Measurements from ENCODE around the gene SCD5. TPM values are rescaled to one million over a fixed set of nuclear protein-coding genes. Genes with fewer than 3 reads are reported as not detected.

Gene SCD5
- total RNA-seq, 1 experiment from 2014 or later: 14.9 TPM

DNA sequence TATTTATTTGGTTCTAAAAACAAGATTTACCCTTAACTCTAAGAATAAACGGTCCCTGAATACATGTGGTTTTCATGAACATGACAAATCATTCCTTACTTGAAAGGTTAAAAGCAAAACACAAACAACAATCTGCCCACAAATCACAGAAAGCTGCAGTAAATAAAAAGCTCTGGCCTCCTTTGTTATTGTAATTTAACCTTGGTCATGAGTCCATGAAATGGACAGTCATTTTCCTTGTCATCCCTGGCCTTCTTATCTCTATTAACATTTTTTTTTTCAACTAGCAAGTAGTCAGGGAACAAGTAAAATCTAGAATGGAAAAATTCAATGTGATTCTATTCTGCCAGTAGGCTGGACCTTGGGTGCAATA lies 92.7 kb downstream of the SCD5 start:
- Histone ChIP-seq H3K27me3 (ENCODE audit: low read length) (no peaks in the 10 kb centered on the region), H3K9me2 (replicated peaks; ENCODE audit: insufficient read depth, low read length) (no peaks in the 10 kb centered on the region), H3K79me2 (ENCODE audit: low read length) (no peaks in the 10 kb centered on the region), H3K4me2 (ENCODE audit: low read depth, low read length, poor library complexity, severe bottlenecking) (no peak overlapping the region), H2AFZ (ENCODE audit: low read length) (no peak overlapping the region), H3K9me3 (ENCODE audit: low read length) (no peaks in the 10 kb centered on the region), H3K36me3 (ENCODE audit: insufficient read depth, low read length) (no peaks in the 10 kb centered on the region), H3K4me3 (ENCODE audit: low read length) (no peak overlapping the region), H3K4me1 (ENCODE audit: low read length) (peaks cover 14% of the 10 kb centered on the region), H3K27ac (ENCODE audit: low read length) (no peak overlapping the region), H4K20me1 (ENCODE audit: insufficient read depth, low read depth, low read length) (peaks cover 4% of the 10 kb centered on the region; the same call in 1 of the 2 replicates), H3K9ac (ENCODE audit: low read length) (no peak overlapping the region)
- no peak for DNase-seq

DNA sequence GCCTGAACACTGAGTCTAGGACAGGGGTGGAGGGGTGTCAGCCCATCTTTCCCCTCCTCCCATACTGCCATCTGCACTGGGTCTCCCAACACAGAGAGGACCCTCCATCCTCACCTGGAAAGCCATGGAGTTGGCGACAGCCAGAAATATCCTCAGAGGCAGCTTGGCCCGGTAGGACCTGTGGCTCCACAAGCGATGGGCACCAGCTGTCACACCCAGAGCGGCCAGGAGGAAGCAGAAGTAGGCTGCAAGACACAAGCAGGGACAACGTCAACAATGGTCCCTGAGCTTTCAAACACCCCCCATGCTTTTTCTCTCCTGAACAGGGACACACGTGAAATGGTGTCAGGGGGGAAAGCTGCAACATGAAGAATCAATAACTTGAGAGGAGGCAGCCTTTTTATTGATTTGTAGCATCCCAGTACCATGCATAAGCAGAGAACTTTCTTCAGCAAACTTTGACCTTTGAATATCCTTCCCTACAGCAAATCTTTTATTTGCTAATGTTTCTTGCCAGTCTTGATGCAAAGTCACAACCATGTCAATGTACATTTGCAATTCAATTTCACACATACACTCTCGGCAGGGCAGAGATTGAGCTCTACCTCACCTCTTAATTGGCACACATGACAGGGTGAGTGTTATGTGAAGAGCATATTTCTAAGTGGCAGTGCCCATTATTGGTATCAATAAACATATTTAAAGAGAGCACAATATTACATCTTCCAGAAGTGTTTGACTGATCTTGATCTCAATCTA lies 93.2 kb downstream of the SCD5 start:
- no peaks in the 10 kb centered on the region for H3K79me2 ChIP-seq (ENCODE audit: low read length)
- no peak overlapping the region for H3K9ac ChIP-seq (ENCODE audit: low read length)
- H3K27me3 ChIP-seq (ENCODE audit: low read length): no peaks in the 10 kb centered on the region
- no peak overlapping the region for H3K27ac ChIP-seq (ENCODE audit: low read length)
- no peak overlapping the region for H3K4me2 ChIP-seq (ENCODE audit: low read depth, low read length, poor library complexity, severe bottlenecking)
- no peak overlapping the region for H3K4me3 ChIP-seq (ENCODE audit: low read length)
- H2AFZ ChIP-seq (ENCODE audit: low read length): no peak overlapping the region
- H3K9me3 ChIP-seq (ENCODE audit: low read length): no peaks in the 10 kb centered on the region
- H3K9me2 ChIP-seq (replicated peaks; ENCODE audit: insufficient read depth, low read length): no peaks in the 10 kb centered on the region
- no peak for DNase-seq
- H3K36me3 ChIP-seq (ENCODE audit: insufficient read depth, low read length): no peaks in the 10 kb centered on the region
- H3K4me1 ChIP-seq (ENCODE audit: low read length): peaks cover 8% of the 10 kb centered on the region
- peaks cover 4% of the 10 kb centered on the region; the same call in 1 of the 2 replicates for H4K20me1 ChIP-seq (ENCODE audit: insufficient read depth, low read depth, low read length)

DNA sequence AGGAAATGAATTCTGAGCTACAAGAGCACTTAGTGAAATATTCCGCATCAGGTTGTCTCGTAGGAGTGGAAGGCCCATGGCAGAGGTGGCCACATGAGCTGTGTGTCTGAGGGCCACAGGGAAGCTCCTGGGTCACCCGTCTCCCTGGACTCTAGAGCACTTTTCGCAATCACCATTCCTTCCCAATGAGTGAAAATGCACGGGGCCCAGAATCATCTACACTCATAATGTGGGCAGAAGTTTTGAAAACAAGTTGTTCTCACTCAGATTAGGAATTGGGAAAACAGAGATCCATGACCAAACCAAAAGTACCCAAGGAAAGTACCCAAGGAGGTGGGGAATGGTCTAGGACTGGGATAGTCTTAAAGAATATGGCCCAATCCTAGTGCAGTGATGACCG lies 94.4 kb downstream of the SCD5 start:
- Histone ChIP-seq H3K4me3 (ENCODE audit: low read length) (no peak overlapping the region), H3K9ac (ENCODE audit: low read length) (no peak overlapping the region), H3K9me3 (ENCODE audit: low read length) (no peaks in the 10 kb centered on the region), H2AFZ (ENCODE audit: low read length) (no peak overlapping the region), H3K79me2 (ENCODE audit: low read length) (no peaks in the 10 kb centered on the region), H4K20me1 (ENCODE audit: insufficient read depth, low read depth, low read length) (peaks cover 1% of the 10 kb centered on the region; the same call in 1 of the 2 replicates), H3K4me2 (ENCODE audit: low read depth, low read length, poor library complexity, severe bottlenecking) (no peak overlapping the region), H3K27ac (ENCODE audit: low read length) (no peak overlapping the region), H3K36me3 (ENCODE audit: insufficient read depth, low read length) (no peaks in the 10 kb centered on the region), H3K27me3 (ENCODE audit: low read length) (no peaks in the 10 kb centered on the region), H3K9me2 (replicated peaks; ENCODE audit: insufficient read depth, low read length) (no peaks in the 10 kb centered on the region), H3K4me1 (ENCODE audit: low read length) (no peaks in the 10 kb centered on the region)
- DNase-seq: no peak

DNA sequence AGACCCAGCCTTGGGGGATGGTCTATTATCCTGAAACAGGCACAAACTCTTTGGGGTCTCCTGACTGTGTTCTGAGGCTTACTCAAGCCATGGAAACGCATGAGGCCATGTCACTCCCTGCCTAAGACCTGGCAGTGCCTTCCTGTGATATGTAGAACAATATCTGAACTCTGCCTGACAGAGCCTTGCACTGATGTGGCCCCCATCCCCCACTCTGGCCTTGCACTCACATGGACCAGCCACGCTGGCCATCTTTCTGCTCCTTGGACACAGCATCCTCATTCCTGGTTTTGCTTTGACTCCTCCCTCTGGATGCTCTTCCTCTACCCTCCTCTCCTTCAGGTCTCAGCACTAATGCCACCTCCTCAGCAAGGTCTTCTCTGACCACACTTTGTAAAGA lies 100.2 kb downstream of the SCD5 start:
- H3K4me1 ChIP-seq (ENCODE audit: low read length): peaks cover 12% of the 10 kb centered on the region
- no peak overlapping the region for H3K9ac ChIP-seq (ENCODE audit: low read length)
- H3K4me3 ChIP-seq (ENCODE audit: low read length): no peak overlapping the region
- no peaks in the 10 kb centered on the region for H3K27me3 ChIP-seq (ENCODE audit: low read length)
- no peak for DNase-seq
- H2AFZ ChIP-seq (ENCODE audit: low read length): no peak overlapping the region
- no peaks in the 10 kb centered on the region for H3K9me2 ChIP-seq (replicated peaks; ENCODE audit: insufficient read depth, low read length)
- no peaks in the 10 kb centered on the region for H3K79me2 ChIP-seq (ENCODE audit: low read length)
- H4K20me1 ChIP-seq (ENCODE audit: insufficient read depth, low read depth, low read length): no peaks in the 10 kb centered on the region
- H3K27ac ChIP-seq (ENCODE audit: low read length): no peak overlapping the region
- H3K36me3 ChIP-seq (ENCODE audit: insufficient read depth, low read length): no peaks in the 10 kb centered on the region
- no peak overlapping the region for H3K4me2 ChIP-seq (ENCODE audit: low read depth, low read length, poor library complexity, severe bottlenecking)
- H3K9me3 ChIP-seq (ENCODE audit: low read length): no peaks in the 10 kb centered on the region

DNA sequence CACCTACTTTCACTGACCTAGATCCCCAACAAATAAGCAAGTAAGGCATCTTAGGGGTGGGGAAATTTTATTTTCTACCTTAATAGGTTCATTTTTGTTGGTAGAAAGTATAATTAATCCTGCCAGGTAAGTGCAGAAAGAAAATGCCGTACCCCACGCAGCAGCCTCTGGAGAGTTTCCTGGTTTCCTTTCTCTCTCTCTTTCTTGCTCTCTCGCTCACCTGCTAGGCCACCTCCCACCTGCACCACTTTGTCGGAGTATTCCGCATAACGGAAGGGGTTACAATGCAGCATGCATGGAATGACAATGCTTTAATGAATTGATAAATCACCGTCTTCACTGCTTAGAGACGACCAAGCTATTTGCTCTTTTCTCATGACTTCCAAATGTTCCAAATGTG lies 101.0 kb downstream of the SCD5 start:
- Histone ChIP-seq H3K4me1 (ENCODE audit: low read length) (peaks cover 12% of the 10 kb centered on the region), H3K27ac (ENCODE audit: low read length) (no peak overlapping the region), H3K4me2 (ENCODE audit: low read depth, low read length, poor library complexity, severe bottlenecking) (no peak overlapping the region), H3K9me2 (replicated peaks; ENCODE audit: insufficient read depth, low read length) (no peaks in the 10 kb centered on the region), H3K4me3 (ENCODE audit: low read length) (no peak overlapping the region), H2AFZ (ENCODE audit: low read length) (no peak overlapping the region), H3K79me2 (ENCODE audit: low read length) (no peaks in the 10 kb centered on the region), H3K9me3 (ENCODE audit: low read length) (no peaks in the 10 kb centered on the region), H3K9ac (ENCODE audit: low read length) (no peak overlapping the region), H3K27me3 (ENCODE audit: low read length) (no peaks in the 10 kb centered on the region), H4K20me1 (ENCODE audit: insufficient read depth, low read depth, low read length) (no peaks in the 10 kb centered on the region), H3K36me3 (ENCODE audit: insufficient read depth, low read length) (no peaks in the 10 kb centered on the region)
- no peak for DNase-seq

DNA sequence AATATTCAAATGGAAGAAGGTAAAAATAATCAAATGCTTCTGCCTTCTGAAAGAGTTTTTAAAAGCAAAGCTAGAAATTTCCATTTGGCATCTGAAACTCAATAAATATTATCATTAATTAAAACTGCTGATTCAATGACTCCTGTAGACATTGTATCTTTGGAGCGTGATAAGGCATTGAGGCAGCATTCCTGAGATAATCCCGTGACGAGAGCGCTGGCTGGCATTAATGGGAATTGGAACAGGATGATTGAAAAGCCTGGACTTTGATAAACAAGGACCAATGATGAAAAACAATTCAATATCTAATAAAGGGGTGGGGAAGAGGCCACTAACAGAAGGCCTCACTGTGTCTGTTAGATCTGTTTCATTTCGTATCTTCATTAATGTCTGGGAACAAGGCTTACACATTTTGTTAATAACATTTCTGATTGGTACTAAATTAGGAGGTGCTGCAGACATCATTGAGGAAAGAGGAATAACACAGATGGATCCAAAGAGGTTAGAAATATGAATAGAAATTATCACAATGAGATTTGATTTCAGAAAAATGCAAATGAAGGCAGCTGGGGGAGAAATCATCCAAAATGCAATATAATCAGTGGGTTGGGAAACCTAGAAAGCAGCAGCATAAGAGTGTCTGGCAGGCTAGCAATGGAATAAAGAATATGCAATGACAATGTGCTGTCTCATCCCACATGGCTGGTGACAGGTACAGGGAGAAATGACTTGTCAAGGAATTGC lies 102.3 kb downstream of the SCD5 start:
- Histone ChIP-seq H3K9me3 (ENCODE audit: low read length) (no peaks in the 10 kb centered on the region), H3K4me3 (ENCODE audit: low read length) (no peak overlapping the region), H3K36me3 (ENCODE audit: insufficient read depth, low read length) (no peaks in the 10 kb centered on the region), H3K4me2 (ENCODE audit: low read depth, low read length, poor library complexity, severe bottlenecking) (no peak overlapping the region), H3K9ac (ENCODE audit: low read length) (no peak overlapping the region), H2AFZ (ENCODE audit: low read length) (no peak overlapping the region), H3K27ac (ENCODE audit: low read length) (no peak overlapping the region), H3K79me2 (ENCODE audit: low read length) (no peaks in the 10 kb centered on the region), H3K27me3 (ENCODE audit: low read length) (no peaks in the 10 kb centered on the region), H3K9me2 (replicated peaks; ENCODE audit: insufficient read depth, low read length) (no peaks in the 10 kb centered on the region), H3K4me1 (ENCODE audit: low read length) (peaks cover 12% of the 10 kb centered on the region), H4K20me1 (ENCODE audit: insufficient read depth, low read depth, low read length) (no peaks in the 10 kb centered on the region)
- no peak for DNase-seq

DNA sequence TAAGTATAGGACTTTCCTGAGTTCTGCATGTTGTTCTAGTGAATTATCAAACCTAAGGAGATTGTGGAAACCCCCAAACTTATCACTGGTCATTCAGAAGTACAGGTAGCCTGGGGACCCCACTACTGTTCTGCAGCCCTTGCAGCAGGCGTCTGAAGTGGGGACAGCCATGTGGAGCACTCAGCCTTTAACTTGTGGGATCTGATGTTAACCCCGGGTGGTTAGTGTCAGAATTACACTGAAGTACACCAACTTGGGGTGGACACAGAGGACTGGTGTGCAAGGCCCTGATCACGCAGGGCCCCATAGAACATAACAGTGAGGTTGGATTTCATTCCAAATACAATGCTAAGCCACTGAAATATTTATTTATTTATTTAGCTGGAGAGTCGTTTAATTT lies 103.7 kb downstream of the SCD5 start:
- Histone ChIP-seq H3K27me3 (ENCODE audit: low read length) (no peaks in the 10 kb centered on the region), H3K9ac (ENCODE audit: low read length) (no peak overlapping the region), H2AFZ (ENCODE audit: low read length) (no peak overlapping the region), H4K20me1 (ENCODE audit: insufficient read depth, low read depth, low read length) (no peaks in the 10 kb centered on the region), H3K27ac (ENCODE audit: low read length) (no peak overlapping the region), H3K36me3 (ENCODE audit: insufficient read depth, low read length) (no peaks in the 10 kb centered on the region), H3K79me2 (ENCODE audit: low read length) (no peaks in the 10 kb centered on the region), H3K4me2 (ENCODE audit: low read depth, low read length, poor library complexity, severe bottlenecking) (no peak overlapping the region), H3K9me2 (replicated peaks; ENCODE audit: insufficient read depth, low read length) (no peaks in the 10 kb centered on the region), H3K9me3 (ENCODE audit: low read length) (no peaks in the 10 kb centered on the region), H3K4me3 (ENCODE audit: low read length) (no peak overlapping the region), H3K4me1 (ENCODE audit: low read length) (peaks cover 12% of the 10 kb centered on the region)
- no peak for DNase-seq

DNA sequence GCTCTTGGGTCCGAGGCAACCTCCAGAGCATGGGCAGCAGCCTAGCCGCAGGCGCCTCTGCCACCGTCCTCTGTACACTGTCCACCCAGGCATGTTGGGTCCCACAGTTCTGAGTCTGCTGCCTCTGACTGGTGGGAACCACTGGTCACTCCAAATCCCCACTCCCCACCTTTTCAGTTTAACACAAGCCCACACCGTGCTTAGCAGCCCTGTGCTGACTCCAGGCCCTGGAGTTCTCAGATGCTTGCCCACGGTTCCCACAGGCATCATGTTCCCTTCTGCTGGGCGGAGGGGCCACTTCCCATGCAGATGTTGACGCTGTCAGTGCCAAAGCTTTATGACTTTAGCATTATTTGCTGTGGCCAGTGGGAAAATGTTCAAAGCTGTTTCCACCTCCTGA lies 104.5 kb downstream of the SCD5 start:
- Histone ChIP-seq H3K9me2 (replicated peaks; ENCODE audit: insufficient read depth, low read length) (no peaks in the 10 kb centered on the region), H3K4me1 (ENCODE audit: low read length) (peaks cover 12% of the 10 kb centered on the region), H3K4me2 (ENCODE audit: low read depth, low read length, poor library complexity, severe bottlenecking) (no peak overlapping the region), H3K4me3 (ENCODE audit: low read length) (no peak overlapping the region), H3K27me3 (ENCODE audit: low read length) (no peaks in the 10 kb centered on the region), H3K36me3 (ENCODE audit: insufficient read depth, low read length) (no peaks in the 10 kb centered on the region), H4K20me1 (ENCODE audit: insufficient read depth, low read depth, low read length) (no peaks in the 10 kb centered on the region), H3K27ac (ENCODE audit: low read length) (no peak overlapping the region), H2AFZ (ENCODE audit: low read length) (no peak overlapping the region), H3K9me3 (ENCODE audit: low read length) (no peaks in the 10 kb centered on the region), H3K79me2 (ENCODE audit: low read length) (no peaks in the 10 kb centered on the region), H3K9ac (ENCODE audit: low read length) (no peak overlapping the region)
- DNase-seq: no peak
